ENCODE data around the gene VAV3. TPM values are rescaled to one million over a fixed set of nuclear protein-coding genes. Genes with fewer than 3 reads are reported as not detected.

VAV3 gene
- total RNA-seq, 1 donor from 2014 or later = 29.1 TPM

GRCh38 chr1:107599220-107599619 is 365.8 kb downstream of the VAV3 start:
- H3K36me3 Mint-ChIP-seq (ENCODE audit: low read depth) = peaks cover 82% of the 10 kb centered on the region
- no peak for ATAC-seq (ENCODE audit: low read depth)
- no peak for TF ChIP-seq CTCF (IDR thresholded peaks at IDR 0.05)
- ChIA-PET POLR2A (no interaction called here), CTCF (interaction anchor here (0.7 kb wide), 1 partner anchor 433 kb away, joined by 4 read pairs; no protein-coding TSS in a partner anchor)
- H3K4me1 Mint-ChIP-seq = no peaks in the 10 kb centered on the region
- no peak overlapping the region for H3K27ac Mint-ChIP-seq
- intact Hi-C loops (cut with micrococcal nuclease) = no loop called here
- no peaks in the 10 kb centered on the region for H3K9me3 Mint-ChIP-seq
- H3K27me3 Mint-ChIP-seq = no peaks in the 10 kb centered on the region
- no peak overlapping the region for H3K4me3 Mint-ChIP-seq
- DNase-seq = no peak

GRCh38 chr1:107597290-107597689 is 367.7 kb downstream of the VAV3 start:
- no peak for TF ChIP-seq CTCF (IDR thresholded peaks at IDR 0.05)
- Mint-ChIP-seq H3K4me1 (peaks cover 3% of the 10 kb centered on the region), H3K9me3 (no peaks in the 10 kb centered on the region), H3K27me3 (no peaks in the 10 kb centered on the region), H3K27ac (no peak overlapping the region), H3K4me3 (no peak overlapping the region), H3K36me3 (ENCODE audit: low read depth) (peaks cover 73% of the 10 kb centered on the region)
- DNase-seq = no peak
- ATAC-seq (ENCODE audit: low read depth) = no peak
- intact Hi-C loops (cut with micrococcal nuclease) = no loop called here
- ChIA-PET POLR2A (no interaction called here), CTCF (no interaction called here)

GRCh38 chr1:107594536-107594935 is 370.4 kb downstream of the VAV3 start:
- no peak for TF ChIP-seq CTCF (IDR thresholded peaks at IDR 0.05)
- ATAC-seq (ENCODE audit: low read depth) (no peak), DNase-seq (no peak)
- ChIA-PET POLR2A (no interaction called here), CTCF (no interaction called here)
- Mint-ChIP-seq H3K9me3 (no peaks in the 10 kb centered on the region), H3K27ac (no peak overlapping the region), H3K27me3 (no peaks in the 10 kb centered on the region), H3K4me1 (peaks cover 15% of the 10 kb centered on the region), H3K36me3 (ENCODE audit: low read depth) (peaks cover 69% of the 10 kb centered on the region), H3K4me3 (no peak overlapping the region)
- intact Hi-C loops (cut with micrococcal nuclease) = no loop called here

DNA sequence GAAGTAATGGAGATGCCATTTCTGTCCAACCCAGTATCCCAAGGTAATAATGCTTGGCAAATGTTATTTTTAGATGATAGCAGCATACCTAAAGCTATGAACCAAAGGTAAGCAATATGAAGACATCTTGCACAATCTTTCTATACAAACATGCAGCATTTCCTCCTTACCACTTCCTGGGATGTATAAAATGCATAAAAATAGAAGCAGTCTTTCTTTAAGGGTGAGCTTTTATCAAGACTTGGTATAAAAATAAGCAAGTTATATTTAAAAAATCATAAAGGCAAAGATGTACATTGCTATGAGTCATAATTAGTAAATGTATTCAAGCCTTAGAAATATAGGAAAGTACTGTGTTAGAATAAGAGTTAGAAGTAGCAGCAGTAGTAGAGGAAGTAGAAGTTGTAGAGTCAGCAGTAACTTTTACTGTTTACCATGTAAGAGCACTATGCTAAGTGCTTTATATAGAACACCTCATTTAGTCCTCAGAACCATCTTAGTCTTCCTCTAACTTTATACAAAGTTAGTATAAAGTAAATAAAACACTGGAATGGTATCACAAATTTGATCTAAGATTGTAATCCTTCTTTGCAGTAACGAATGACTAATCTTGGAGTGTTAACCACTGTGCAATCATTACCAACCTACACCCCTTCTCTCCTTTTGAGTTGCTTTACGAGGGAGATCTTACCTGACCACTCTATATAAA is 371.3 kb downstream of the VAV3 start:
- POLR2A ChIA-PET = no interaction called here
- TF ChIP-seq CTCF (IDR thresholded peaks at IDR 0.05) = no peak
- CTCF ChIA-PET = no interaction called here
- intact Hi-C loops (cut with micrococcal nuclease) = no loop called here
- ATAC-seq (ENCODE audit: low read depth) (no peak), DNase-seq (no peak)
- Mint-ChIP-seq H3K9me3 (no peaks in the 10 kb centered on the region), H3K4me3 (no peak overlapping the region), H3K4me1 (peaks cover 15% of the 10 kb centered on the region), H3K36me3 (ENCODE audit: low read depth) (peaks cover 63% of the 10 kb centered on the region), H3K27me3 (no peaks in the 10 kb centered on the region), H3K27ac (no peak overlapping the region)

GRCh38 chr1:107590900-107591622 is 373.9 kb downstream of the VAV3 start:
- ChIA-PET CTCF (no interaction called here), POLR2A (no interaction called here)
- H3K9me3 Mint-ChIP-seq = no peaks in the 10 kb centered on the region
- H3K27me3 Mint-ChIP-seq = no peaks in the 10 kb centered on the region
- ATAC-seq (ENCODE audit: low read depth) (peak; percentile 73), DNase-seq (no peak)
- peaks cover 66% of the 10 kb centered on the region for H3K36me3 Mint-ChIP-seq (ENCODE audit: low read depth)
- peaks cover 15% of the 10 kb centered on the region for H3K4me1 Mint-ChIP-seq
- H3K4me3 Mint-ChIP-seq = no peak overlapping the region
- no peak for TF ChIP-seq CTCF (IDR thresholded peaks at IDR 0.05)
- intact Hi-C loops (cut with micrococcal nuclease) = no loop called here
- no peak overlapping the region for H3K27ac Mint-ChIP-seq

Measured in activated B cell treated with CpG ODN at 0.5 μM for 24 hours (primary cell).